NCI-H146 treated with DMSO at 0.1 percent for 48 hours (cell line): ENCODE data around the gene ALG1L2.
"Not testable (repeated sequence)": the region's sequence is repeated elsewhere in the genome, so short reads cannot be mapped to it uniquely, and the experiment has no call there.

ENCODE experiments used
- DNase-seq: peaks from one replicate; lab custom pipeline; 2025; ENCODE audit not compliant: unreplicated experiment; lab: John Stamatoyannopoulos, UW

Gene ALG1L2

DNA sequence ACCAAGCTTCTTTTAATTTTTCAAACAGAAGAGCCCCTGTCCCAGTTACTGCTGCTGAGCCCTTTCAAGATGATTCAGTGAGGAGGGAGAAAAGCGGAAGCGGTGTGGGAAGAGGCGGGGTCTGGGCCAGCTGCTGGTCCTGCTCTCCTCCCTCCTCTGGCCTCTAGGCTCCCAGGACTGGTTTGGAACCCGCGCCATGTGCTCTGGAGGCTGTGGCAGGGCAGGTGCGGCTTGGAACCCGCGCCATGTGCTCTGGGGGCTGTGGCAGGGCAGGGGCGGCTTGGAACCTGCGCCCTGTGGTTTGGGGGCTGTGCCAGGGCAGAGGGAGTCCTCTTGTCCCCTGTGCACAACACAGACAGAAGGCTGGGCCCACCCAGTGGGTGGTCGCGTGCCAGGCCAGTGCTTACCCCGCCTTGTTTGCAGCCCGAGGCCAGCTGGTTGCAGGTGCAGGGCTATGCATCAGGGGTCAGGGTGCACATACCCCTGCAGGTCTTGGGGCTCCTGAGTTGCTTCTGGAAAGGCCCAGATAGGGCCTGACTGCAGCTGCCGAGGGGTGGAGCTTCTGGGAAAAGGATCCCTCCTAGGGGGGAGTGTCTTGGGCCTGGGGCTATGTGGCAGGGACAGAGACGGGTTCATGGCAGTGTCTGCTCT lies 12.2 kb downstream of the ALG1L2 start:
- no peak for DNase-seq

- DNase-seq = not testable (repeated sequence)
Observed at GRCh38 chr3:130094491-130094941, 12.9 kb downstream of the ALG1L2 start.

GRCh38 chr3:130095858-130096257 lies 14.2 kb downstream of the ALG1L2 start:
- not testable (repeated sequence) for DNase-seq

GRCh38 chr3:130097096-130097495 lies 15.5 kb downstream of the ALG1L2 start:
- DNase-seq = not testable (repeated sequence)

DNA sequence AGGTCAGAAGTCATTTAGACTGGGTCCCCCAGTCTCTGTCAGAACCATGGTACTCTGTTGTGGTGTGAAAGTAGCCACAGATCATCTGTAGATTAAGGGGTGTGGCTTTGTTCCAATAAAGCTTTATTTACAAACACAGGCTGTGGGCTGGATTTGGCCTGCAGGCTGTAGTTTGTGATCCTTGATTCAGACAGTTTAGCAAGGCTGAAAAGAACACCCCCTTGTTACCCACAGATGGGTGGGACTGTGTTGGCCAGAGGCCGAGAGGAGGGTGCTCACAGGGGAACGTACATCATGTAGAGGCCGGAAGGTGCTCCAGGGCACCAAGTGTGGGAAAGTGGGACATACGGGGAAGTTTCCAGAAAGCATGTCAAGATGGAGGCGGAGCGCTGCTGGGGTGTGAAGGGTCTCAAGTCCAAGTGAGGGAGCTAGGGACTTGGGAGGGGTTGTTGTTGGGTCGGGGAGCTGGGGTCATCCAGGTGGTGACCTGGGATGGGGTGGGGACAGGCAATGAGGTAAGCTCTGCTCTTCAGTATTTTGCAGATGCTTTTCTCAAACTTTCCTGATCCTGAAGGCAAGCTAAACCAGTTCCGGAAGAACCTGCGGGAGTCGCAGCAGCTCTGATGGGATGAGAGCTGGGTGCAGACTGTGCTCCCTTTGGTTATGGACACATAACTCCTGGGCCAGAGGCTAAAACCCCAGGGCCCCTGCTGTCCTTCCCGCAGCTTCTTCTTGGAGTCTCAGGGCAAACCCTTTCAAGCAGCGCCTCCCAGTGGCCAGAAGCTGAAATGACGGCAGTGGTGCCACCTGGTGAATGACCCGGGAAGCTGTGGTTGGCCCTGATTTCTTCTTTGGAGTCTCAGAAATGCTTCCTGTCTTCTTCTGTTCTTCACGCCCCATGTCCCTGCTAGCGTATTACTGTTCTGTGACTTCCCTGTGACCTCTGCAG lies 16.3 kb downstream of the ALG1L2 start:
- not testable (repeated sequence) for DNase-seq

- not testable (repeated sequence) for DNase-seq
Observed at GRCh38 chr3:130098639-130099385, 17.2 kb downstream of the ALG1L2 start.

DNA sequence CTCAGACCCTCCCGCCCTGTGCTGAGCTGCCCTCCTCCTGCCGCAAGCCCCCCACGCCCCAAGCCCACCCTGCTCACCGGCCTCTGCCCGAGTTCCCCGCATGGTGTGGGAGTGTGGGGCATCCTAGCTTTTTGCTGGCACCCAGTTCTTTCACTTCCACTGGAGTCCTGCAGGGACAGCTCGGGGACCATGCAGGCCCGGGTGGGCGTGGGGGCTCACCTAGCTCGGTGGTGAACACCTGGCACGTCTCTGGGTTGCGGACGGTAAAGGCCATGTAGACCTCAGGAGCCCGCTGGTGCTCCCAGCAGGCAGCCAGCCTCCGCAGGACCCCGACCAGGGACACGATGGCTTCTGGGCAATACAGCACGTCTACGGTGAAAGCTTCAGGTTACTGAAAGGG lies 20.9 kb downstream of the ALG1L2 start:
- not testable (repeated sequence) for DNase-seq

GRCh38 chr3:130104191-130104590 lies 22.6 kb downstream of the ALG1L2 start:
- not testable (repeated sequence) for DNase-seq

DNA sequence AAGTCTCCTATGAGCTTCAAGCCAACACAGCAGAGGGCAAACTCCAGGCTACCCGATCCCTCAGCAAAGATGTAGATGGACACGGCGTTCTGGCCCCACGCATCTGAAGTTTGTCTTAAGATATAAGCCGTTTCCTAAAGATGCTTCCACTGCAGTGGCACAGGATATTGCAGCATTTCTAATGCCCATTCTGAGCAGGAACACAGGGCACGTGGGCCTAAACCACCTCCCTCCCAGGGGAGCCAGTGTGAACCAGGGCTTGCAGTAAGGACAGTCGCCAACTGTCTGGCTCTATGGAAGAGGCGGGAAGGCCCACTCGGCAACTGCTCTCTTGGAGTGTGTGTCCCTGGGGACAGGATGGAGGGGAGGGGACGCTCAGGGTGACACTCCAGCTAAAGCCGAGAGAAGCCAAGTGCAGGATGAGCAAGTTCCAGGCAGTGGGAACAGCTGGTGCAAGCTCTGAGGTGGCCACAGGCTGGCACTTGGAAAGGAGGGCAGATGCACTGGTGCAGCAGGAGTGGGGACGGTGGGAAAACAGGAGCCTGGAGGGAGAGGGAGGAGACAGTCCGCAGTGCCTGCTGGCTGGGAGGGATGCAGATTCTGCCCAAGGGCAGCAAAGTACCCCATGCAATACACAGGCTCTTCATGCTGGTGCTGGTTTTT lies 25.8 kb downstream of the ALG1L2 start:
- DNase-seq = not testable (repeated sequence)

- not testable (repeated sequence) for DNase-seq
Observed at GRCh38 chr3:130108836-130109585, 27.4 kb downstream of the ALG1L2 start.

- not testable (repeated sequence) for DNase-seq
Observed at GRCh38 chr3:130110386-130111169, 28.9 kb downstream of the ALG1L2 start.

- peak; percentile 98 for DNase-seq
Observed at GRCh38 chr3:130111185-130111864, 29.7 kb downstream of the ALG1L2 start.

DNA sequence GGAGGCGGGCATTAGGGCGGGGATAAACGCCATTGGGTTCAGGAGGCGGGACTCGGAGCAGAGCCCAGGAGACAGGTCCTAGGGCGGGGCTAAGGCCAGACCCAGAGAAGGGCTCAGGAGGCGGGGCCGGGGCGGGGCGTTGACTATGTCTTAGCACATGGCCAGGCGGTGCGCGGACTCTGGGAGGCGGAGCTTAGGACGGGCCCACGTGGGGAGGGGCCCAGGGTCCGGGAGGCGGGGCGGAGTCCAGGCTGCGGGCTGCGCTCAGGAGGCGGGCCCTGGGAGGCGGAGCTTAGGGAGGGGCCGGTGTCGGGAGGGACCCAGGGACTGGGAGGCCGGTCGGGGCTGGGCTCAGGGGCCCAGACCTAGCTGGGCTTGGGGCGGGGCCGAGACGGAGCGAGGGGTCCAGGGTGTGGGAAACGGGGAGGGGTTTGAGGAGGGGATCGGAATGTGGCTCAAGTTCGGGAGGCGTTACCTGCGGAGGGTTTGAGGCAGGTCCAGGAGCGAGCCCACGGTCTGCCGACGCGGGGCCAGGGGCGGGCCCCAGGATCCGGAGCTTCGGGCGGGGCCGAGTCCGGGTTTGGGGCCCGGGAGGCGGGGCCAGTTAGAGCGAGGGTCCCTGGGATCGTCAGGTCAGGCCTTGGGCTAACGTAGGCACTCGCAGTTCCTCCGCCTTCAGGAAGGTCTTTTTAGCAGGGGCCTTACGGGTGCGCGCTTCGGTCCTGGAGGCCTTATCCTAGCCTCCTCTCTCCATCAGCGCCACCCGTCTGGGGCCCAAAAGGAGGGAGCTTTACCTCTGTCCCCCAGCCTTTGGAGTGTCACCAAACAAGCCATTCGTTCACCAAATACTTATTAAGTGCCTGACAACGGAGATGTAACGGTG lies 30.5 kb downstream of the ALG1L2 start:
- peak; percentile 93 for DNase-seq

- not testable (repeated sequence) for DNase-seq
Observed at GRCh38 chr3:130112748-130113073, 31.1 kb downstream of the ALG1L2 start.

DNA sequence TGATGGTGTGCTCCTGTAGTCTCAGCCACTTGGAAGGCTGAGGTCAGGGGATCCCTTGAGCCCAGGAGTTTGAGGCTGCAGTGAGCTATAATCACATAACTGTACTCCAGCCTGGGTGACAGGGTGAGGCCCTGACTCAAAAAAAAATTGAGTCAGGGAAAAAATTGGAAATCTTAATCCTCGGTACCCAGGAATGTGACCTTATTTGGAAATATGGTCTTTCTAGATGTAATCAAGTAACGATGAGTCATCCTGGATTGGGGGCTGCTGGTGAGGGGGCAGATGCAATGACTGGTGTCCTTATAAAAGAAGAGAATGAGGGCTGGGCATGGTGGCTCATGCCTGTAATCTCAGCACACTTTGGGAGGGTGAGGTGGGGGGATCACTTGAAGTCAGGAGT lies 33.8 kb downstream of the ALG1L2 start:
- not testable (repeated sequence) for DNase-seq

- no peak for DNase-seq
Observed at GRCh38 chr3:130117933-130118332, 36.3 kb downstream of the ALG1L2 start.

- DNase-seq = not testable (repeated sequence)
Observed at GRCh38 chr3:130119824-130120223, 38.2 kb downstream of the ALG1L2 start.

- DNase-seq = not testable (repeated sequence)
Observed at GRCh38 chr3:130120291-130120690, 38.7 kb downstream of the ALG1L2 start.
